GM18870 (cell line): ENCODE results near the gene PRKG1.

Experiments used
- ATAC-seq: cut with Tn5 transposase; IDR thresholded peaks from one replicate; pipeline ENCODE4 v1.9.1; 2021; ENCODE audit warnings: moderate library complexity; ENCODE audit not compliant: unreplicated experiment

The PRKG1 gene

GRCh38 chr10:51074238-51075028, at the start of gene PRKG1:
TSS of gene PRKG1 (plus strand) at chr10:51074487.
- ATAC-seq = no peak

- no peak for ATAC-seq
Measured at GRCh38 chr10:51028420-51028819, 45.9 kb upstream of the PRKG1 start.

- ATAC-seq = no peak
Measured at GRCh38 chr10:51029172-51029641, 45.1 kb upstream of the PRKG1 start.

- ATAC-seq = no peak
Measured at GRCh38 chr10:51030480-51030879, 43.8 kb upstream of the PRKG1 start.

GRCh38 chr10:51031950-51032349, 42.3 kb upstream of the PRKG1 start:
- ATAC-seq = no peak

GRCh38 chr10:51034769-51035168, 39.5 kb upstream of the PRKG1 start:
- no peak for ATAC-seq

- no peak for ATAC-seq
Measured at GRCh38 chr10:51035344-51035743, 38.9 kb upstream of the PRKG1 start.

- ATAC-seq = no peak
Measured at GRCh38 chr10:51045871-51046270, 28.4 kb upstream of the PRKG1 start.

- no peak for ATAC-seq
Measured at GRCh38 chr10:51046654-51047053, 27.6 kb upstream of the PRKG1 start.

- ATAC-seq = no peak
Measured at GRCh38 chr10:51047857-51048256, 26.4 kb upstream of the PRKG1 start.

GRCh38 chr10:51048792-51049191, 25.5 kb upstream of the PRKG1 start:
- ATAC-seq = no peak

- no peak for ATAC-seq
Measured at GRCh38 chr10:51052163-51052562, 22.1 kb upstream of the PRKG1 start.

GRCh38 chr10:51057925-51058324, 16.4 kb upstream of the PRKG1 start:
- no peak for ATAC-seq

- ATAC-seq = no peak
Measured at GRCh38 chr10:51063166-51063565, 11.1 kb upstream of the PRKG1 start.

GRCh38 chr10:51063659-51064535, 10.4 kb upstream of the PRKG1 start:
- ATAC-seq = no peak

GRCh38 chr10:51066231-51066630, 8.1 kb upstream of the PRKG1 start:
- no peak for ATAC-seq

GRCh38 chr10:51072210-51072609, 2.1 kb upstream of the PRKG1 start:
- ATAC-seq = no peak

- no peak for ATAC-seq
Measured at GRCh38 chr10:51072921-51073434, 1.3 kb upstream of the PRKG1 start.

GRCh38 chr10:51073453-51074237, 642 bp upstream of the PRKG1 start:
- no peak for ATAC-seq

- ATAC-seq = no peak
Measured at GRCh38 chr10:51075043-51075872, 971 bp downstream of the PRKG1 start.
